Measurements from ENCODE around the gene KIF26B.

The KIF26B gene

DNA sequence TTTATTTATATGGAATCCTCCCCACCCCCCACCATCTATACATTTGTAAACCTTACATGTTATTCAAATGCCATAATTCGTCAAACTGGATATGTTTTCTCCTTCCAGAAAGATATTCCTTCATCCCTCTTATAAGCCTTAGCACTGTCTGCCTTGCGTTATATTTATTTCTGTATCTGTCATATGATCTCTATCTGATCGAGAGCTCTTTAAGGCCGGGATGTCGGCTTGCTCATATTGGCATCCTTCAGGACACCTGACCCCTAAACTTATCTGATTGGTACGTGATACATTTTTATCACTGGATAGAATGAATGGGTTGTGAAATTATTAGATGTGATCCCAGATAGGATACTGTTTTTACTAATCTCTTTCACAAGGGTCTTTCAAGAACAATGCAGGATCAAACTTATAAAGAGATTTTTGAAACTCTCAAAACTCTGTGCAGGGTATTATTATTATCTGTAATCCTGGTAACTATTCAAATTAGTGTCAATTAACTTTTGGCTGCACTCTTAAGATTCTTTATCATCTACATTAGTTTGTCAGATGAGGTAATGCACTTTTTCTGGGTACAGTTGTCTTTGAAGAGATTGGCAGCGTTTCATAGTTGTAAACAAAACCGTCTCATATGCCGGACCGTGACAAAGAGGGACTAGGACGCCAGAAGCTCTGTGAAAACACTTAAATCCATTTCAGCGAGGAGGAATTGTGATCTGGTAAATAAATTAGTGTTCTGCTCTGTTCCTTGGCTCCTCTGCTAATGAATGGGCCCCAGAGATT is 152.0 kb downstream of the KIF26B start:
- ChIA-PET CTCF (no interaction called here), POLR2A (ENCODE audit: low non-redundant PET) (no interaction called here)
- DNase-seq (ENCODE audit: low spot score): no peak
- TF ChIP-seq, protein P1, sequence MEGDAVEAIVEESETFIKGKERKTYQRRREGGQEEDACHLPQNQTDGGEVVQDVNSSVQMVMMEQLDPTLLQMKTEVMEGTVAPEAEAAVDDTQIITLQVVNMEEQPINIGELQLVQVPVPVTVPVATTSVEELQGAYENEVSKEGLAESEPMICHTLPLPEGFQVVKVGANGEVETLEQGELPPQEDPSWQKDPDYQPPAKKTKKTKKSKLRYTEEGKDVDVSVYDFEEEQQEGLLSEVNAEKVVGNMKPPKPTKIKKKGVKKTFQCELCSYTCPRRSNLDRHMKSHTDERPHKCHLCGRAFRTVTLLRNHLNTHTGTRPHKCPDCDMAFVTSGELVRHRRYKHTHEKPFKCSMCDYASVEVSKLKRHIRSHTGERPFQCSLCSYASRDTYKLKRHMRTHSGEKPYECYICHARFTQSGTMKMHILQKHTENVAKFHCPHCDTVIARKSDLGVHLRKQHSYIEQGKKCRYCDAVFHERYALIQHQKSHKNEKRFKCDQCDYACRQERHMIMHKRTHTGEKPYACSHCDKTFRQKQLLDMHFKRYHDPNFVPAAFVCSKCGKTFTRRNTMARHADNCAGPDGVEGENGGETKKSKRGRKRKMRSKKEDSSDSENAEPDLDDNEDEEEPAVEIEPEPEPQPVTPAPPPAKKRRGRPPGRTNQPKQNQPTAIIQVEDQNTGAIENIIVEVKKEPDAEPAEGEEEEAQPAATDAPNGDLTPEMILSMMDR (conservative IDR thresholded peaks at IDR 0.05; ENCODE audit: low read depth): no peak
- no peak overlapping the region for H3K27ac ChIP-seq

DNA sequence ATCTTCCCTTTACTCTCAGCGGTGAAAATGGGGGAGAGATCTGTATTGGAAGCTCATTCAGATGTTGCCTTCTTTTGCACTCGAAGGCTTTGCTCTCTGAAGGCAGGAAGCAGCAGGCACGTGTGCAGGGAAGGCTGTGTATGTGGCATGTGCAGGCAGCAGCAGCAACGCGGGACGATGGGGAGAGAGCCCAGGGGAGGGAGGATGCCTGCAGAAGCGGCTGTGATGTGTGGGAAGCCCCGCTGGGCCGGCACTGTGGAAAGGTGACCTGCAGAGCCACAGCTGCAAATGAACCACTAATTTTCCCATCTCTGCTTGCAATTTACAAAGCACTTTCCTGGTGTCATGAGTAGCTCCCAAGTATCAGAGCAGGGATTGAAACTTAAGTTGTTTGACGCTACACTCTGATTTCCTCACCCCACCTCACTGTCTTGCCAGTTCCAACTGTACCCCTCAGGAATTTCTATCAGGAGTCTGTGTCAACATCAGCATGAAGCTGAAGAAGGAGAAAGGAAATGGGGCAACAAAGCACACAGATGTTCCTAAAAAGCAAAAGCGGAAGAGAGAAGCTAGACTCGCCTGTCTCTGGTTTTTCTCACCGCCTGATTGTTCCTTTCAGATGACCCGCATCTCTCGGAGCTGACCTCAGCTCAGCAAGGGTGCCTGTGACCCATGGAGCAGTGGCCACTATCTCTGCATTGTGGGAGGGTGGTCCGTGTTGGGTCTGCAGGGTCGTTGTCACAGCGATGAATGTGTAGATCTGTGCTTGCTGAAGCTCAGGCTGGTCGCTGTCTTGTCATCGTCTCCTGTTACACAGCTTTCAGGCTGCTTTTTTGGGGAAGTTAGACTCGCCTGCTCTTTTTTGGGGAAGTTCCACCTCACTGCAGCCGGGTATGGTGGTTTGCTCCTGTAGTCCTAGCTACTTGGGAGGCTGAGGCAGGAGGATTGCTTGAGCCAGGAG is 156.1 kb downstream of the KIF26B start:
- TF ChIP-seq, protein P1 (conservative IDR thresholded peaks at IDR 0.05; ENCODE audit: low read depth): no peak
- CTCF ChIA-PET: interaction anchor here (0.6 kb wide), 2 partner anchors 20 to 249 kb away, joined by 3 read pairs; no protein-coding TSS in a partner anchor
- DNase-seq (ENCODE audit: low spot score): no peak
- no peak overlapping the region for H3K27ac ChIP-seq
- POLR2A ChIA-PET (ENCODE audit: low non-redundant PET): no interaction called here

GRCh38 chr1:245311887-245312536 is 157.2 kb downstream of the KIF26B start:
- CTCF ChIA-PET: no interaction called here
- POLR2A ChIA-PET (ENCODE audit: low non-redundant PET): no interaction called here
- TF ChIP-seq, protein P1 (conservative IDR thresholded peaks at IDR 0.05; ENCODE audit: low read depth): no peak
- DNase-seq (ENCODE audit: low spot score): no peak
- H3K27ac ChIP-seq: no peak overlapping the region

GRCh38 chr1:245313576-245313975 is 158.8 kb downstream of the KIF26B start:
- no peak for DNase-seq (ENCODE audit: low spot score)
- CTCF ChIA-PET: no interaction called here
- TF ChIP-seq, protein P1 (conservative IDR thresholded peaks at IDR 0.05; ENCODE audit: low read depth): no peak
- POLR2A ChIA-PET (ENCODE audit: low non-redundant PET): no interaction called here
- no peak overlapping the region for H3K27ac ChIP-seq

- POLR2A ChIA-PET (ENCODE audit: low non-redundant PET): no interaction called here
- H3K27ac ChIP-seq: no peak overlapping the region
- DNase-seq (ENCODE audit: low spot score): no peak
- CTCF ChIA-PET: no interaction called here
- TF ChIP-seq, protein P1 (conservative IDR thresholded peaks at IDR 0.05; ENCODE audit: low read depth): no peak
Measured at GRCh38 chr1:245316784-245317183, 162.0 kb downstream of the KIF26B start.

GRCh38 chr1:245317217-245317616 is 162.4 kb downstream of the KIF26B start:
- TF ChIP-seq, protein P1 (conservative IDR thresholded peaks at IDR 0.05; ENCODE audit: low read depth): no peak
- no peak for DNase-seq (ENCODE audit: low spot score)
- no peak overlapping the region for H3K27ac ChIP-seq
- ChIA-PET CTCF (interaction anchor here (0.9 kb wide), 1 partner anchor 161 kb away, joined by 4 read pairs; no protein-coding TSS in a partner anchor), POLR2A (ENCODE audit: low non-redundant PET) (no interaction called here)
